B cell (primary cell): ENCODE data around the gene RPAP3. TPM values are rescaled to one million over a fixed set of nuclear protein-coding genes. Genes with fewer than 3 reads are reported as not detected.

Source experiments
- ATAC-seq: fragments of 200-7000 bp; cut with Tn5 transposase; one replicate; pipeline ENCODE4 v1.10.0; 2021; ENCODE audit warnings: low read depth, mild to moderate bottlenecking, moderate number of reproducible peaks, moderate library complexity
- CTCF ChIA-PET: fragments of 350-600 bp; sonication (Branson Sonifier 250); formaldehyde crosslinking; loops from one replicate; lab custom pipeline; 2021; ENCODE audit warnings: antibody characterized with exemption, inconsistent platforms; lab: Charles Lee
- POLR2A ChIA-PET: fragments of 350-600 bp; sonication (Branson Sonifier 250); formaldehyde crosslinking; loops from one replicate; lab custom pipeline; 2021; ENCODE audit warnings: antibody characterized with exemption; lab: Charles Lee
- DNase-seq: peaks from one replicate; pipeline ENCODE4 v3.0.0; 2013
- H2AFZ ChIP-seq: 2 replicates; pipeline ENCODE4 v1.6.1; 2012; ENCODE audit warnings: mild to moderate bottlenecking, low read depth, low read length; ENCODE audit not compliant: insufficient read depth, poor library complexity, severe bottlenecking
- H3K27ac ChIP-seq, 2 donors: 1 replicate in 1 of 2; 2 replicates in 1 of 2; pipeline ENCODE4 v1.5.1; 2012 to 2013; ENCODE audit warnings: low read length in 2 of 2, mild to moderate bottlenecking in 2 of 2, moderate library complexity in 1 of 2
- H3K27me3 ChIP-seq, 4 experiments: fragments of 200-600 bp in 1 of 4; sonication (generic) in 1 of 4; replicated peaks in 1 of 4; 1 replicate in 2 of 4; 2 replicates in 2 of 4; pipeline versions ENCODE4 v1.6.1 to v1.7.0; 2013 to 2016; ENCODE audit warnings: low read length in 3 of 4, mild to moderate bottlenecking in 2 of 4, mixed read lengths in 1 of 4, moderate library complexity in 1 of 4; ENCODE audit not compliant: insufficient read depth in 4 of 4, control insufficient read depth in 3 of 4; ENCODE audit errors: control extremely low read depth in 1 of 4
- H3K36me3 ChIP-seq, 2 experiments: replicated peaks in 1 of 2; 1 replicate in 1 of 2; 2 replicates in 1 of 2; pipeline versions ENCODE4 v1.6.1 to v1.7.1; 2013; ENCODE audit warnings: low read length in 1 of 2; ENCODE audit not compliant: insufficient read depth in 2 of 2, control insufficient read depth in 1 of 2; ENCODE audit errors: control extremely low read depth in 1 of 2, extremely low read depth in 1 of 2
- H3K4me1 ChIP-seq, 2 donors: fragments of 200-600 bp in 1 of 2; sonication (generic) in 1 of 2; 1 replicate in 1 of 2; 2 replicates in 1 of 2; pipeline versions ENCODE4 v1.5.1 to v1.6.1; 2013 to 2017; ENCODE audit warnings: low read length in 2 of 2; ENCODE audit not compliant: control insufficient read depth in 2 of 2, insufficient read depth in 2 of 2
- H3K4me2 ChIP-seq: replicated peaks from 2 replicates; pipeline ENCODE3; 2012; ENCODE audit warnings: mild to moderate bottlenecking, low read depth, low read length; ENCODE audit not compliant: poor library complexity, severe bottlenecking
- H3K4me3 ChIP-seq, 5 experiments: fragments of 200-600 bp in 1 of 5; sonication (generic) in 1 of 5; 1 replicate in 3 of 5; 2 replicates in 2 of 5; pipeline versions ENCODE4 v1.5.1 to v1.7.0; 2011 to 2016; ENCODE audit warnings: low read length in 4 of 5, mild to moderate bottlenecking in 4 of 5, low read depth in 2 of 5, control low read depth in 1 of 5, moderate library complexity in 1 of 5; ENCODE audit not compliant: insufficient read depth in 1 of 5; ENCODE audit errors: control extremely low read depth in 1 of 5, extremely low read depth in 1 of 5
- H3K79me2 ChIP-seq: fragments of 200-600 bp; sonication (generic); one replicate; pipeline ENCODE4 v1.6.0; 2016; ENCODE audit warnings: low read length; ENCODE audit not compliant: control insufficient read depth, insufficient read depth
- H3K9ac ChIP-seq: fragments of 200-600 bp; sonication (generic); 2 replicates; pipeline ENCODE4 v1.6.1; 2017; ENCODE audit warnings: mild to moderate bottlenecking, low read length, moderate library complexity
- H3K9me3 ChIP-seq, 3 donors: one replicate each; pipeline versions ENCODE4 v1.6.1 to v1.7.1; 2013; ENCODE audit warnings: low read length in 2 of 3; ENCODE audit not compliant: control insufficient read depth in 2 of 3, insufficient read depth in 1 of 3; ENCODE audit errors: control extremely low read depth in 1 of 3
- H4K20me1 ChIP-seq: 2 replicates; pipeline ENCODE4 v1.6.0; 2012; ENCODE audit warnings: mild to moderate bottlenecking, low read length; ENCODE audit not compliant: insufficient read depth, control insufficient read depth, poor library complexity, severe bottlenecking
- H3K27ac Mint-ChIP-seq: one replicate; pipeline ENCODE4 v1.8.0; 2021; ENCODE audit warnings: mixed read lengths
- H3K27me3 Mint-ChIP-seq: one replicate; pipeline ENCODE4 v1.8.0; 2021; ENCODE audit warnings: mixed read lengths
- H3K4me1 Mint-ChIP-seq: one replicate; pipeline ENCODE4 v1.8.0; 2021; ENCODE audit warnings: mixed read lengths
- H3K4me3 Mint-ChIP-seq: one replicate; pipeline ENCODE4 v1.8.0; 2021; ENCODE audit warnings: mixed read lengths
- H3K9me3 Mint-ChIP-seq: one replicate; pipeline ENCODE4 v1.8.0; 2022; ENCODE audit warnings: mixed read lengths; ENCODE audit not compliant: insufficient read depth
- CTCF ChIP-seq: fragments of 200-600 bp; IDR thresholded peaks from one replicate; pipeline ENCODE4 v1.8.0; 2022; ENCODE audit warnings: antibody characterized with exemption, mild to moderate bottlenecking
- EZH2 ChIP-seq: IDR thresholded peaks from 2 replicates; pipeline ENCODE4 v1.6.1; 2012; ENCODE audit warnings: borderline replicate concordance, low read depth, mild to moderate bottlenecking, moderate library complexity, low read length; ENCODE audit not compliant: insufficient read depth, poor library complexity, severe bottlenecking
- WGBS: methylation state at CpG from one replicate; pipeline ENCODE4 v1.1.5; 2013; ENCODE audit warnings: missing lambda C conversion rate; ENCODE audit not compliant: insufficient coverage; 5-methylcytosine and 5-hydroxymethylcytosine counted together
- intact Hi-C: fragments of 100-400 bp; cut with micrococcal nuclease; formaldehyde crosslinking; loops from one replicate; pipeline ENCODE4 v1.10.0; 2022
- polyA plus RNA-seq: library from polyadenylated mRNA; depleted of rRNA; stranded (reverse); fragments of >200 nt; gene quantifications from 2 replicates; pipeline ENCODE4 v1.2.3, GENCODE V29; 2012
- total RNA-seq, 2 donors: library from RNA; stranded (reverse); fragments of 120-200 nt in 1 of 2; gene quantifications; 1 replicate in 1 of 2; 2 replicates in 1 of 2; pipeline versions ENCODE4 v1.2.3 to v1.2.4, GENCODE V29; 2013 to 2022

Gene RPAP3
- total and polyA plus RNA-seq, 2 donors (not counting 1 experiment from before 2014, with no cell fraction given): 9.1 to 47.2 TPM

- ChIA-PET POLR2A (interaction anchor here (0.9 to 1.2 kb wide), 2 partner anchors 62 to 131 kb away, joined by 3 to 7 read pairs; no protein-coding TSS in a partner anchor), CTCF (interaction anchor here (0.9 to 23.9 kb wide), 11 partner anchors 8 to 676 kb away, joined by 3 to 584 read pairs (median 3); partner anchors contain the start of genes RAPGEF3 and SLC48A1)
- Mint-ChIP-seq H3K4me3 (peak overlapping the region; percentile 71), H3K27ac (peak overlapping the region; percentile 89), H3K27me3 (no peaks in the 10 kb centered on the region), H3K9me3 (no peaks in the 10 kb centered on the region), H3K4me1 (peaks cover 69% of the 10 kb centered on the region)
- no peak overlapping the region for H3K4me3 ChIP-seq
- peaks cover 82% of the 10 kb centered on the region for H3K79me2 ChIP-seq
- 38% methylated on average over 4 of the region's 5 CpGs for WGBS
- peaks cover 60 to 63% of the 10 kb centered on the region in 2 donors for H3K4me1 ChIP-seq
- H3K4me2 ChIP-seq: peak overlapping the region; percentile 88
- H3K27ac ChIP-seq: peak overlapping the region; percentile 31 to 88
- TF ChIP-seq EZH2: no peak
- peak overlapping the region; percentile 14 for H3K9ac ChIP-seq
- intact Hi-C loops: loop anchor here (2.0 to 10.0 kb wide), 7 partner anchors 199 to 1336 kb away; partner anchors contain the start of genes ASB8, CCDC184, SENP1 and SLC38A2
- H4K20me1 ChIP-seq: peaks cover 13% of the 10 kb centered on the region
- no peaks in the 10 kb centered on the region for H3K9me3 ChIP-seq
- ATAC-seq (no peak), DNase-seq (no peak)
- H3K36me3 ChIP-seq: no peaks in the 10 kb centered on the region
- peak overlapping the region; percentile 40 for H2AFZ ChIP-seq
- no peaks in the 10 kb centered on the region for H3K27me3 ChIP-seq
Observed at GRCh38 chr12:47707905-47708543, 2.2 kb upstream of the RPAP3 start.

- Histone ChIP-seq H3K27ac (peak overlapping the region; percentile 88), H3K9me3 (no peaks in the 10 kb centered on the region), H3K27me3 (no peaks in the 10 kb centered on the region), H4K20me1 (peaks cover 13% of the 10 kb centered on the region), H3K4me2 (peak overlapping the region; percentile 88), H3K4me1 (peaks cover 60 to 63% of the 10 kb centered on the region in 2 donors), H2AFZ (no peak overlapping the region), H3K4me3 (peak overlapping the region in 1 of 5 experiments; percentile 96), H3K79me2 (peaks cover 81% of the 10 kb centered on the region), H3K9ac (peak overlapping the region; percentile 14), H3K36me3 (no peaks in the 10 kb centered on the region)
- ChIA-PET POLR2A (interaction anchor here (0.7 to 1.2 kb wide), 4 partner anchors 63 to 504 kb away, joined by 3 to 7 read pairs (median 4); partner anchors contain the start of gene SLC48A1), CTCF (interaction anchor here (0.6 to 23.9 kb wide), 13 partner anchors 8 to 675 kb away, joined by 3 to 584 read pairs (median 3); partner anchors contain the start of genes CCDC184, RAPGEF3 and SLC48A1)
- peaks cover 73% of the 10 kb centered on the region for H3K4me1 Mint-ChIP-seq
- DNase-seq (no peak), ATAC-seq (no peak)
- peak overlapping the region; percentile 32 for H3K4me3 Mint-ChIP-seq
- TF ChIP-seq EZH2: no peak
- no peak for TF ChIP-seq CTCF
- H3K27me3 Mint-ChIP-seq: no peaks in the 10 kb centered on the region
- H3K9me3 Mint-ChIP-seq: no peaks in the 10 kb centered on the region
- intact Hi-C loops: loop anchor here (2.0 to 10.0 kb wide), 7 partner anchors 200 to 1335 kb away; partner anchors contain the start of genes ASB8, CCDC184, SENP1 and SLC38A2
- peak overlapping the region; percentile 76 for H3K27ac Mint-ChIP-seq
Observed at GRCh38 chr12:47707355-47707754, 1.5 kb upstream of the RPAP3 start.
